Measurements from ENCODE around the gene TEKT2.

DNA sequence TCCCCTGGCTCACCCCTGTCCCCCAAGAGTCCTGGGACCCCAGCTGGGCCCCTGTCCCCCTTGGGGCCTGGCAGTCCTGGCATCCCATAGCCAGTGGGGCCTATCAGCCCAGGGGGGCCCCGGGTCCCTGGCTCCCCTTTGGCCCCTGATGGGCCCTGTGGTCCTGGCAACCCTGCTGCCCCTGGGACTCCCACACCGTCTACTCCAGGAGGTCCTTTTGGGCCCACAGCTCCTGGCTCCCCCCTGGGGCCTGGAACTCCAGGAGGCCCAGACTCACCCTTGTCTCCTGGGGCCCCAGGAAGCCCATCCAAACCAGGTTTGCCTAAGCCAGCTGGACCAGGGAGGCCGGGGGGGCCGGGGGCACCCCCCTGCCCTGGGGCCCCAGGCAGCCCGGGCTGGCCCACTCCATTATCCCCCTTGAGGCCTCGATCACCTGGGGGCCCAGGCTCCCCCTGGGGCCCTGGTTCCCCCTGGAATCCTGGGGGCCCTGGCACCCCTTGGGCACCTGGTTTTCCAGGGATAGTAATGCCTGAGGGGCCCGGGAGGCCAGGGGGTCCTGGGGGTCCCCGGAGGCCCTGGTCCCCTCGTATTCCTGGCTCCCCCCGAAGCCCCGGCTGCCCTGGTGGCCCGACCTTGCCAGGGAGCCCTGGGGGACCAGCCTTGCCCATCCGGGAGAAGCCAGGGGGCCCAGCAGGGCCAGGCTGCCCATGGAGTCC is 14.9 kb downstream of the TEKT2 start:
- TF ChIP-seq POLR2AphosphoS5 (IDR thresholded peaks at IDR 0.05; ENCODE audit: low read depth, low read length) (no peak), REST (IDR thresholded peaks at IDR 0.05; ENCODE audit: insufficient read depth in 1 of 2, low read depth in 2 of 2, low read length in 2 of 2) (no peak), SIN3A (IDR thresholded peaks at IDR 0.05; ENCODE audit: borderline replicate concordance, insufficient read depth, low read length) (no peak), TAF1 (IDR thresholded peaks at IDR 0.05; ENCODE audit: borderline replicate concordance, insufficient read depth, low read length) (no peak)
